M059J (cell line): Measurements from ENCODE around the gene S100A16. TPM values are rescaled to one million over a fixed set of nuclear protein-coding genes. Genes with fewer than 3 reads are reported as not detected.
"Not testable (repeated sequence)": the region's sequence is repeated elsewhere in the genome, so short reads cannot be mapped to it uniquely, and the experiment has no call there.

Experiments
- DNase-seq: peaks from one replicate; pipeline ENCODE4 v3.0.0-alpha.2; 2012; ENCODE audit warnings: low read depth
- total RNA-seq: library from RNA; depleted of rRNA; stranded (reverse); fragments of >200 nt; shearing (Covaris generic); gene quantifications from 2 replicates; pipeline ENCODE4 v1.2.3, GENCODE V29; 2014; rRNA removed

Gene S100A16
- total RNA-seq, 1 experiment from 2014 or later: 138 TPM

GRCh38 chr1:153562021-153562420 lies 50.9 kb downstream of the S100A16 start:
- DNase-seq: not testable (repeated sequence)

- no peak for DNase-seq
Measured at GRCh38 chr1:153561466-153561985, 51.4 kb downstream of the S100A16 start.

- no peak for DNase-seq
Measured at GRCh38 chr1:153560771-153561465, 52.0 kb downstream of the S100A16 start.

GRCh38 chr1:153560241-153560640 lies 52.7 kb downstream of the S100A16 start:
- DNase-seq: no peak

GRCh38 chr1:153557877-153558276 lies 55.1 kb downstream of the S100A16 start:
- no peak for DNase-seq

Other genes with a start within 250 kb of the S100A16 start
- not detected in 2 replicates for gene S100A12, start 237.5 kb downstream of the S100A16 start, total RNA-seq
- gene S100A8, start 222.1 kb downstream of the S100A16 start, total RNA-seq: 0.15 TPM in 1 of 2 replicates, not detected in the other
- gene S100A7A, start 196.6 kb downstream of the S100A16 start, total RNA-seq: not detected in 2 replicates
- not detected in 2 replicates for gene S100A7, start 152.5 kb downstream of the S100A16 start, total RNA-seq
- 526 and 547 TPM in 2 replicates for gene S100A6, start 77.1 kb downstream of the S100A16 start, total RNA-seq
- not detected in 2 replicates for gene S100A5, start 72.2 kb downstream of the S100A16 start, total RNA-seq
- 2.9 and 12.3 TPM in 2 replicates for gene S100A4, start 67.3 kb downstream of the S100A16 start, total RNA-seq
- 5.2 and 5.8 TPM in 2 replicates for gene S100A3, start 63.9 kb downstream of the S100A16 start, total RNA-seq
- 14.4 and 19.6 TPM in 2 replicates for gene S100A2, start 47.3 kb downstream of the S100A16 start, total RNA-seq
- gene S100A14, start 3.2 kb upstream of the S100A16 start, total RNA-seq: not detected in 2 replicates
- gene S100A13, start 14.4 kb upstream of the S100A16 start, total RNA-seq: 206 and 207 TPM in 2 replicates
- 0.42 TPM in 1 of 2 replicates, not detected in the other for gene S100A1, start 15.3 kb upstream of the S100A16 start, total RNA-seq
- gene CHTOP, start 20.9 kb upstream of the S100A16 start, total RNA-seq: 36.0 and 37.1 TPM in 2 replicates
- 72.6 and 90.2 TPM in 2 replicates for gene SNAPIN, start 45.6 kb upstream of the S100A16 start, total RNA-seq
- gene ILF2, start 57.9 kb upstream of the S100A16 start, total RNA-seq: 278 and 330 TPM in 2 replicates
- gene NPR1, start 65.6 kb upstream of the S100A16 start, total RNA-seq: not detected in 2 replicates
- gene INTS3, start 114.9 kb upstream of the S100A16 start, total RNA-seq: 21.4 and 37.0 TPM in 2 replicates
- 1.2 and 3.7 TPM in 2 replicates for gene SLC27A3, start 162.3 kb upstream of the S100A16 start, total RNA-seq